Keratinocyte (primary cell): ENCODE results near the gene NUDC.

Source experiments
- EZH2 ChIP-seq: IDR thresholded peaks from one replicate; pipeline ENCODE4 v1.6.1; 2012; ENCODE audit warnings: inconsistent platforms, mild to moderate bottlenecking, low read length, moderate library complexity
- TF ChIP-seq, protein P1 (sequence below), 3 experiments: IDR thresholded peaks in 1 of 3; conservative IDR thresholded peaks in 1 of 3; optimal IDR thresholded peaks in 1 of 3; 2 replicates in 2 of 3; 3 replicates in 1 of 3; pipeline versions ENCODE3 to v1.5.1; 2011; ENCODE audit warnings: low read length in 3 of 3, mild to moderate bottlenecking in 3 of 3, moderate library complexity in 2 of 3, control low read depth in 1 of 3, inconsistent platforms in 1 of 3; ENCODE audit not compliant: insufficient read depth in 2 of 3; ENCODE audit errors: extremely low read depth in 1 of 3

DNA sequence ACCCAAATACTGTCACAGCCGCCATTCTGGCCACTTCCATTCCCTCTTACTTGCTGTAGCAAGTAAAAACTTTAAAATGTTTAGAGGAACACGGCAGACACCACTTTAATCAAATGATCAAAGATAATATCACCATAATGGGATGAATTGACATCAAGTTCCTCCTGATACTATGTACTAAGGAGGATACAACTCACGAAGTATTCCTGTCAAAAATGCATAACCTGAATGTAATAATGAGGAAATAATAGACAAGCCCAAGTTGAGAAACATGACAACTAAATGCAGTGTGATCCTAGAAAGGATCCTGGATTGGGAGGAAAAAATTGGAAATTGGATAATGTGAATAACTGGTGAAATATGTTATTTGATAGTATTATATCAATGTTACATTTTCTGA is 34.8 kb downstream of the NUDC start:
- TF ChIP-seq, protein P1, sequence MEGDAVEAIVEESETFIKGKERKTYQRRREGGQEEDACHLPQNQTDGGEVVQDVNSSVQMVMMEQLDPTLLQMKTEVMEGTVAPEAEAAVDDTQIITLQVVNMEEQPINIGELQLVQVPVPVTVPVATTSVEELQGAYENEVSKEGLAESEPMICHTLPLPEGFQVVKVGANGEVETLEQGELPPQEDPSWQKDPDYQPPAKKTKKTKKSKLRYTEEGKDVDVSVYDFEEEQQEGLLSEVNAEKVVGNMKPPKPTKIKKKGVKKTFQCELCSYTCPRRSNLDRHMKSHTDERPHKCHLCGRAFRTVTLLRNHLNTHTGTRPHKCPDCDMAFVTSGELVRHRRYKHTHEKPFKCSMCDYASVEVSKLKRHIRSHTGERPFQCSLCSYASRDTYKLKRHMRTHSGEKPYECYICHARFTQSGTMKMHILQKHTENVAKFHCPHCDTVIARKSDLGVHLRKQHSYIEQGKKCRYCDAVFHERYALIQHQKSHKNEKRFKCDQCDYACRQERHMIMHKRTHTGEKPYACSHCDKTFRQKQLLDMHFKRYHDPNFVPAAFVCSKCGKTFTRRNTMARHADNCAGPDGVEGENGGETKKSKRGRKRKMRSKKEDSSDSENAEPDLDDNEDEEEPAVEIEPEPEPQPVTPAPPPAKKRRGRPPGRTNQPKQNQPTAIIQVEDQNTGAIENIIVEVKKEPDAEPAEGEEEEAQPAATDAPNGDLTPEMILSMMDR (optimal IDR thresholded peaks at IDR 0.05 in 1 of 3, IDR thresholded peaks at IDR 0.05 in 1 of 3, conservative IDR thresholded peaks at IDR 0.05 in 1 of 3; ENCODE audit: extremely low read depth in 1 of 3, insufficient read depth in 2 of 3, low read length in 3 of 3), result no peak
- TF ChIP-seq EZH2, result no peak
